GM19025 (cell line): ENCODE data around the gene PSD2.
"Not testable (repeated sequence)": the region's sequence is repeated elsewhere in the genome, so short reads cannot be mapped to it uniquely, and the experiment has no call there.

Source experiments
- ATAC-seq: cut with Tn5 transposase; IDR thresholded peaks from one replicate; pipeline ENCODE4 v1.9.1; 2021; ENCODE audit warnings: mild to moderate bottlenecking, low read depth, moderate library complexity; ENCODE audit not compliant: unreplicated experiment

PSD2 gene

DNA sequence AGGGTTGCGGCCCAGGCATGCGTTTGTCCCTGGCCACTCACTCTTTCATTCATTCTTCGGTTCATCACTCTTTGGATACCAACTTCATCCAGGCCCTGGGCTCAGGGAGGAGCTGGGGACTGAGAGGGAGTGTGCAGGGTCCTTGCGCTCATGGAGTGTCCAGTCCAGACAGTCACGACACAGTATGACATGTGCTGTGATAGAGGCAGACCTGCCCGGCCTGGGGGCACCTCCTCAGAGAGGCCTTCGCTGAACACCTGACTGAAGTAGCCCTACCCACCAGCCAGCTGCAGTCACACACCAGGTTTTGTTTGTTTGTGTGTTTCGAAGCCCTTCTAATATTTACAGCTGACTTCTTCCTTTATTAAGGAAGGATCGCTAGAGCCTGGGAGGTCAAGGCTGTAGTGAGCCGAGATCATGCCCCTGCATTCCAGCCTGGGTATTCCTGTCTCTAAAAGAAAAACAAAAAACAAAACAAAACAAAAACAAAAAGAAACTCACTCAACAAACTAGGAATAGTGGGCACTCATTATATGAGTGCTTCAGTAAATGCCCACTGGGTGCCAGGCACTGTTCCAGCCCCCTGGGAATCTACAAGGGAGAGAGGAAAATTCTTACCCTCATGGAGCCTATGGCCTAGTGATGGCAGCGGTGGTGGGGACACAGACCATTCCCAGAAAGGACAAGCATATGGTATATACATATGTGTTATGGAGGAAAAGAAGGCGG lies 6.3 kb upstream of the PSD2 start:
- ATAC-seq = no peak

DNA sequence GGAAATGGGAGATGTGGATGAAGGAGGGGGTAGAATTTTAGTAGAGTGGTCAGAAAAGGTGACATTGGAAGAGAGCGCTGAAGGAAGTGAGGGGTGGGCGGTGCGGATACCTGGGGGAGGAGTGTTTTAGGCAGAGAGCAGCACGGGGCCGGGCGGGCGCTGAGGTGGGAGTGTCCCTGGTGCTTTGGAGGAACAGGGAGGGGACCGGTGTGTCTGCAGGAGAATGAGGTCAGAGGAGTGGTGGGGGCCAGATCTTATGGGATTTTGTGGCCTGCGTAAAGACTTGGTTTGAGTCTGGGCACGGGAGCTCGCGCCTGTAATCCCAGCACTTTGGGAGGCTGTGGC lies 5.8 kb upstream of the PSD2 start:
- no peak for ATAC-seq

DNA sequence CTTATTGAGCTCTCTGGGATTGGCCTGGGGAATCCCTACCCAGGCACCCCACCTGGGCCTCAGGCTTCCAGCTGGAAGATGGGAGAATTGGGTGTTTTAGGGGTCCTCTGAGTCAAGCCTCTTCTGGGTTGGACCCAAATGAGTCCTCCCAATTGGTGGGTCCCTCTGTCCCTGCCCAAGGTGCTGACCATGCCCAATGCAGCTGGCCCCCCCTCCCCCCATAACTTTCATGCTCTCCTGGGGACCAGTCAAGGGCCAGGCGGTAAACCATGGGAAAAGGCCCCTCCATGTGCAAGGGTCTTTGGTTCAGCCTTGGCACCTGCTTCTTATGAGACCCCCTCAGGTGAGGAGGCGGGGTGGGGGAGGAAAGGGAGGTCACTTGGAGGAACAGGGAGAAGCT lies 3.4 kb upstream of the PSD2 start:
- no peak for ATAC-seq

DNA sequence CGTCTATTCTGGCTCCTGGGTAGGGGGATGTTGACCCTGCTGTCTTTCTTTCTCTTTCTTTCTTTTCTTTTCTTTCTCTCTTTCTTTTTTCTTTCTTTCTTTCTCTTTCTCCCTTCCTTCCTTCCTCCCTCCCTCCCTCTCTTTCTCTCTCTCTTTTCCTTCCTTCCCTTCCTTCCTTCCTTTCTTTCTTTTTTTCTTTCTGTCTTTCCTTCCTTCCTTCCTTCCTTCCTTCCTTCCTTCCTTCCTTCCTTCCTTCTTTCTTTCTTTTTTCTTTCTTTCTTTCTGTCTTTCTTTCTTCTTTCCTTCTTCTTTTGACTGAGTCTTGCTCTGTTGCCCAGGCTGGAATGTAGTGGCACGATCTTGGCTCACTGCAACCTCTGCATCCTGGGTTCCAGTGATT lies 3.0 kb upstream of the PSD2 start:
- not testable (repeated sequence) for ATAC-seq

DNA sequence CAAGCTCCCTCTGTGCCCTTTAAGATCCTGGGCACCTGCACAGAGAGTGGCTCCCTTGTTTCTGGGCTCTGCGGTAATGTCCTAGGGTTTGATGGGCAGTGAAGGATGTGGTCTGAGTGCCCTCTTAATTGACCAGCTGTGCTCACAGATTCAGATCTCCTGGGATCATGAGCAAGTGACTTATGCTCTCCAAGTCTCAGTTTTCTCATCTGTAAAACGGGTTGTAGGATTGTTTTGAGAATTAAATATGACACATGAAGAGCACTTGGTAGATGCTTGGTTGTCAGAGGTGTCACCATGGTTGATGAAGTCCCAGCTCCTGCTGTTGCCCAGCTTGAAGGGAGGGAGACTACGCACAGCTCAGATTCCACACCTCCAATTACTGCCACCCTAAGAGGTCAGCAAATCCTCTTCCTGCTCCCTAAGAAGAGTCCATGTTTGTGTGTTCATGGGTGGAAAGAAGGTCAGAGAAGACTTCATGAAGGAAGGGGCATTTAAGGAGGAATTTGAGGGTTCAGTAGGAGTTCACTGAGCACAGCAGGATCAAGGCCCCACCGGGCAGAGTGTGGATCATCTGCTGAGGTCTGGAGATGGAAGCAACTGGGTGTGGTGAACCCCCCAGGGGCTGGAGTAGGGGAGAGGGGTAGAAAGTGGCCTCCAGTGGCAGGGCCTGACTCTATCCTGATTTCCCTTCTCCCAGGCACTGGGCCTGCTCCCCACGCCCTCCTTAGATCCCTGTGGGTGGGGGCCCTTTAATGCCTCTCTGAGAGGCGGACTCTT lies 1.4 kb upstream of the PSD2 start:
- no peak for ATAC-seq

DNA sequence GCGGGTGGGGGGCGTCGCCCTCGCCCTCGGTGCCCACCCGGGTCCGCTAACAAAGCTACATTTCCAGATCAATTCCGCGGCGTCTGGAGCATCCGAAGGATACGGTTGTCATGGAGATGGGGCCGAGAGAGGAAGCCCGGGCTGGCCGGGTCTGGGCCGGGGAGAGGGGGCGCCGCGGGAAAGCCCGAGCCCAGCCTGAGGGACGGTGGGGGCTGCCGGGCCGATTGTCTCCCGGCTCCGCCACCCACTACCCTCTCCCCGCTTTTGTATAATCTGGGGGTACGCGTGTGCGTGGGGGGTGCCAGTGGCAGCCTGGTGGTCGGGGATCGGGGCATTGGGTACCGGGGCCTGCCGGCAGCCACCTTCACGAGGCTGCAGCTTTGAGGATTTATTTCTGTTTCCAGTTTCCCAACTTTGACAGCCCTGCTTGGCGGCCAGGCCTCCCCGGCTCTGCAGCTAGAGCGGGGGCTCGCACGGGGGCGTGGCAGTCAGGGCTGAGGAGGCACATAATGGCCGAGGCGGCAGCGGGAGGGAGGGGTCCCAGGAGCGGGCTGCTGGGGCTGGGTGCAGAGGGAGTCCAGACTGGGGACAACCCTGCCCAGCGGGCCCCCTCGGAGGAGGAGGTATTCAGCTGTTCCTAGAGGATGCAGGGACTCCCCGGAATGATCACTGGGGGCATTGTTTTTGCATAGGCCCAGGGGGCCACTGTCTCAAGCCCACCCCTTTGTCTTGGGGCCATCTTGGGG lies 626 bp downstream of the PSD2 start:
- ATAC-seq = no peak

DNA sequence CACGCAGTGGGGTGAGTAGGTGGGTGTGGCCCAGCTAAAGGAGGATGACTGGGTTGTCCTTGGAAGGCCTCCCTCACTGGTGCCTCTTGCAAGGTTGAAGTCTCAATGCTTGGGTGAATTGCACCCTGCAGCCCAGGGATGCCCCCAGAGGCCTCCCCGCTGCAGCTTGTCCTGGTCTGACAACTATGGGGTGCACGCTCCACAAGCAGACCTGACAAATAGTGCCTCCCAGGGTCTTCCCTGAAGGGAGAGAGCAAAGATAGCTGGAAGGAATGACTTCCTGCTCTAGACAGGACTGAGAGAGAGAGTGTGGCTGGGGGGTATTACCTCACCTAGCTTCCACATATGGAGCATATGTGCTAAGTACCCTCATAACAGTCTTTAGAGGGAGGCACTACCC lies 1.7 kb downstream of the PSD2 start:
- no peak for ATAC-seq

DNA sequence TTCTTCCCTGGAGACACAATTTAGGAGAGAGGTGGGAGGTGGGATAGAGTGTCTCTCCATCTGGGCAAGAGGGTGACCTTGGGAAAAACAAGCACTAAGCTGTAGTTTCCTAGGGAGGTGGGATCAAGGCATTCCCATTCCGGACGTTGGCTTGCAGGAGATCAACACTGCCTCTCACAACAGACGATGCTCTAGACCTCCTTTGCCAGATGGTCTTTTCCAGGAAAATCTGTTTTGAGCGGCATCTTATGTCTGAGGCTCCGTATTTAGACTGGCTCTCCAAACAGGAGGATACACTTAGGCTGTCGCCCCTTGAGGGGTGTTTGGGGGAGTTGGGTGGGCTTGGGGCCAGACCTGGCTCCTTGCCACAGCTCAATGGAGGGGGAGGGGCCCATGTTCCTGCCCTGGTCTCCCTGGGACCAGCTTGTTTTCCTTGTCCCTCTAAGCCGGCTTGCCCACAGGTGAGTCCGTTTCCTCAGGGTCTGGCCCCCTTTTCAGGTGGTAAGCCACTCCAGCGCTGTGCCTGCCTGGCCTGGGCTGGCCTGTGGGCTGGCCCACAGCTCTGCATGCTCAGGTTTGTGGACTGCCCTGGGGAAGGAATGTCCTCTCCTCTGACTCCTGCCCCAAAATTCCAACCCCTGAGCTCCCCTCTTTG lies 2.4 kb downstream of the PSD2 start:
- ATAC-seq = no peak

DNA sequence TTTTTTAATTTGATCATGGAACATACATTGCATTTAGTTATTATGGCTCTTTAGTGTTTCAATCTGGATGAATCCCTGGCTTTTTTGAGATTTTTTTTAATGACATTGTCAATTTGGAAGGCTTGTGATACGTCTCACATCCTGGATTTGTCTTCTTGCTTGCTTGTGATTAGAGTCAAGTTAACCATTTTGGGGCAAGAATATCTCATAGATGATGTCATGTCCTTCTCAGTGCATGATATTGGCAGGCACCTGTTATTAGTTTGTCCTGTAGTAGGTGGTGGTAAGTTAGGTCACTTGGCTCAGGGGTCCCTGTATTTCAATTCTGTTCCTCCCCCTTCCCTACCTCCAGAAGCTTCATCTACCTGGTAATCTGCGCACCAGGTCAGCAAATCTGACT lies 3.3 kb downstream of the PSD2 start:
- ATAC-seq = no peak

DNA sequence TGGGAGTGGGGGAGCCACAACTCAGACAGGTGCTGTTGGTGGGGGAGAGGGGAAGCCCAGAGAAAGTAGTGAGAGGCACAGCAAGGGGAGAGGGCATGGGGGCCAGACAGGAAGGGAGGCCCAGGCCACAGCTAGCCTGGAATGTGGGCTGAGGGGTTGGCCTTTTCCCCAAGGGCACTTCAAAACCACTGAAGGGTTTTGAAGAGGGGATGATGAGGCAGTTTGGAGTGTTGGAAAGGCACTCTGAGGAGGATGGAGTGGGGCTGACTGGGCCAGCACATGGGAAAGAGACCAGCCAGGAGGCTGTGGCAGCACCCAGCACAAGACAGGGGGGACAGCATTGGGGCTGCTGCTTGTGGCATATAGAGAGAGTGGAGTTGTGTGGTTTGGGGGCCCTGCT lies 3.8 kb downstream of the PSD2 start:
- ATAC-seq = no peak

DNA sequence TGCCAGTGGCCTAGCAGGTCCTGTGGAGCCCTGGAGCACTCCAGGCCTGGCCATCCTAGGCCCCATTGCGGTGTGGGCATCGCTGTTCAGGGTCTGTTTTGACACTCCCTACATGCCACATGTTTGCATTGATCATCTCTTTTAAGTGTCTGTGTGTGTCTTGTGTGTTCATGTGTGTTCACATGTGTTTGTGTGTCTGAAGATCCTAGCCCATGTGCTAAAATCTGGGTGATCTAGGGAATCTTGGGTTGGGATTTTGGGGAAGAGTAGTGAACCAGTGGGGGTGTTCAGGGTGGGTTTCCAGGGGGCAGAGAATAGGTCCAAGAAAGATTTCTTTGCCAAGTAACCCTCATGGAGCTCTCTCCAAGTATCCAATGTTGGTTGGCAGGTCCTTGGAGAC lies 8.4 kb downstream of the PSD2 start:
- ATAC-seq = no peak

DNA sequence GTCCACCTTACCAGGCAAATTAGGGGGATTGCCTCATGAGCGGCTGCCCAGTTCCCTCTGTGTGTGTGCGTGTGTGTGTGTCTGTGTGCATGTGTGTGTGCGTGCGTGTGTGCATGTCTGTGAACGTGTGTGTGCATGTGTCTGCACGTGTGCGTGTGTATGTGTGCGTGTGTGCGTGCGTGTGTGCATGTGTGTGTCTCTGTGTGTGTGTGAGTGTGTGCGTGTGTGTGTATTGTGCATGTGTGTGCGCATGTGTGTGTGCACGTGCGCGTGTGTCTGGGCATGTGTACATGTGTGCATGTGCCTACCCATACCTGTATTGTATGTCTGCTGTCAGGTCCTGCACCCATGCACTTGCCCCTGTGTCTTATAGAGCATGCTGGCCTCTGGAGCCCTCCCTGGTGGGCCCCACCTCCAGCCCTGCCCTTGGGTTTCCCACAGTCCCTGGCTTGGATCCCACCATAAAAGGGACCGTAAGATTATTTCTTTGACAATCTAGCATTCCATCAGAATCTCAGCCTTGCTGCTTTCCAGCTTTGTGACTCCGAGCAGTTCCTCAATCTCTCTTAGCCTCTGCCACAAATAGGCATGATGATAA lies 9.3 kb downstream of the PSD2 start:
- no peak for ATAC-seq

DNA sequence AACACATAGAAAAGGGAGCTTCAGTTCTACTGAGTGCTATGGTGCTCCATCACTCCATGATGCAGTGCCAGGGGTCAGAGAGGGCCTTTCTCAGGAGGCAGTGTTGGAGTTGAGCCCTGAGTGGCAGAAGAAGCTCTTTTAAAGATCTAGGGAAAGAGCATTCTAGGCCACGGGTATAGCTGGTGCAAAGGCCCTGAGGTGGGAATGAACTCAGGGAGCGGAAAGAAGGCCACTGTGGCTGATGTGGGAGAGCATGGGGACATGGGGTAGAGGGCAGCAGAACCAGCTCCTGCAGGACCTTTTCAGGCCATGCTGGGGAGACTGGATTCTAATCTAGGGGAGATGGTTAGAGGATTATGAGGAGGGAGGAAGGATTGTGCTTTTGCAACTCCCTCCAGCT lies 9.9 kb downstream of the PSD2 start:
- ATAC-seq = no peak

DNA sequence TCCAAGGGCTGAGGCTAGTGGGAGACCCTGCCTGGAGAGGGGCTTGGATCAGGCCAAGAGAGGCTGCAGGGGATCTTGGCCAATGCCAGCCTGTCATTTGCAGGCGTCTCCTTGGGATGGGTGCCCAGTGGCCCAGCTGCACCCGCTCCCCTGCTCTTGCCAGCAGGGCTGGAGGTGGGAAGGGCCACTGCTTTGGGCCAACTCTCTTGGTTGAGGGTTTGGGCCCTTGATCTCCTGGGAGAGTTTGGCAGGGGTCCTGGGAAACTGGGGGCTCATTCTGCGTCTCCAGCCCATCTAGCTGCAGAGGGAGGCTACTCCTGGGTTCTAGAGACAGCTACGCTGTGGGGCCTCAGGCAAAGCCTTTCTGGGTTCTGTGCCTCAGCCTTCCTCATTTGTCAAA lies 10.5 kb downstream of the PSD2 start:
- no peak for ATAC-seq

DNA sequence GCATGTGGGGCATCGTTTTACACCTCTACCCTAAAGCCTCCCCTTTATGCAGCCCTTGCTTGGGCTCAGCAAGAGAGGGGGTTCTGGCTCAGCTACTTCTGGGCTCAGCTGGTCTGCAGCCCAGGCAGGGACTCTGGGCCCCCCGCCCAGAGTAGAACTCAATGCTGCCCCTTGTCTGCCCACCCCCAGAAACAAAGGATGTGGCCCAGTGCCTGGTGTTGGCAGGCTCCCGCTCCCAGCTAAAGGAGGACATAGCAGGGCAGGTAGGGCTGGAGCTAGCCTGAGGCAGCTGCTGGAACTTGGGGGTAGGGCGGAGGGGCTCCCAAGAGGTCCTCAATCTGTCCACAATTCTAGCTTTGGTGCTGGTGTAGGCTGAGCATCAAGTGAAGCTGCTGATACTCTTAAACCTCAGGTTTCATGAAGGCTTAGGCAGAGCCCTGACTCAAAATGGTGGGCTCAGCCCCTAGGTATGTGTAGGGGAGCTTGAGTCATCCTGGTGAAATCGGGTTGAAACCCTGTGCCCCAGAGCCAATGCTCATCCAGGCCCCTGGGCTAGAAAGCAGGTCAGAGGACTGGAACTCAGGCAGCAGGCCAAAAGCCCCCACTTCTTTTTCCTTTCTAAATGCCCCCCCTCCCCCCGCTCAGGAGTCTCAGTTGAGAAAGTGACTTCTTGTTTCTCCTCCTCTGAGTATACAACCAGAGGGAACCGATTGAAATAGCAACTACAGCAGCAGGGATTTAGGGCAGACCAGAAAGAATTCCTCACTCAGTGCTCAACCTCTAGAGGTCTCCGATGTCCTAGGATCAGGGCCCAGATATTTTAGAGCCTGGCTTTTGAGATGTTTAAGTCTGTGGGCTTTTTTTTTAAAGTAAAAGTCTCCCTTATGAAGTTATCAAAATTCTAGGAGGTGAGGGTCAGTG lies 11.4 kb downstream of the PSD2 start:
- no peak for ATAC-seq

DNA sequence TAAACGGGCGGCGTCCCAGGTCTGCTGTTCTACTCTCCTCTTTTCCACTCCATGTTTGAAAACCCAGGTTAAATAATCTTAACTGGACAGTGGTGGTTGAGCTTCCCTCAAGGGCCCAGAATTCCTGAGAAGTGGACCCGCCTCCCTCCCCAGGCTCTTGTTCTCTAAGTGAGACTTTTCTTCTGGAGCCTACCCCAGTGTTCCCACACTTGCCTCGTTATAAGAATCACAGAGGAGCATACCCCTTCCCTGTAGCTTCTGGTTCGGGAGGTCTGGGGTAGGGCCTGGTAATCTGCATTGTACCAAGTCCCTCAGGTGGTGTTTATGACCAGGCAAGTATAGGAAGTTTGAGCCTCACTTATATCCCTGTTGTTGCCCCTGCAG lies 12.0 kb downstream of the PSD2 start:
- ATAC-seq = no peak

DNA sequence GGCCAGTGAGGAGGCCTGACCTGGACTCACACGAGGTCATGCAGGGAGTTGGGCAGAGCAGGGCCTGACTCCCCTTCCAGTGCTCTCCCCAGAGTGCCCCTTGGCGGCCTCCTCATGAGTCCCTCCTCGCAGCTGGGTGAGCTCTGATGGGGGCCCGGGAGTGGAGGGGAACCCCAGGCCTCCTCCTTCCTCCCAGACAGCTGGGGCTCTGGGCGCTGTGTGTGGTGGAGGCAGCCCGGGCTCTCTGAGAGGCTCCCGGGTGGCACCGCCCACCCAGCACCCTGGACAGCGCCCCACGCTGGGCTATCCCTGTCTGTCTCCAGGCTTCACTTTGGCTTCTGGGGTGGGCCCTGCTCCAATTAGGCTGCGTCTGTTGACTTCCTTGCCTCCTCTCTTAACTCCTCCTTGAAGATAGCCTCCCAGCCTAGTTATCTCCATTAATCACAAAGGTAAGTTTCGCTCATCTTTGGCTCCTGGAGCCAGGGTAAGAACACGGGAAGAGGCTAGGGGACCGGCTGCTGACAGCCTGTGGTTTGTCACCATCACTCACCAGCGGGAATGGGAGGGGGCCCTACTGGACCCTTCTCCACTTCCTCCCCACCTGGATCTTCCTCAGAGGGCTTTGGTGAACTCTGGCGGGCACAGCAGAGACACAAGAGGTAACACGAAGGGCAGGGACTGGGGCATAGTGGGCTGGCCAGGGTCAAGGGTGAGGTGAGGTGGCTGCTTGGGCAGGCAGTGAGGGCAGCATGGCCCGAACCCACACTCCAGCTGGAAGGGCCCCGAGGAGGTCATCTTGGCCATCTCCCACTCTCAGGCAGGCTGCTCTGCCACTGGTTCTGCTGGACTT lies 13.1 kb downstream of the PSD2 start:
- no peak for ATAC-seq

DNA sequence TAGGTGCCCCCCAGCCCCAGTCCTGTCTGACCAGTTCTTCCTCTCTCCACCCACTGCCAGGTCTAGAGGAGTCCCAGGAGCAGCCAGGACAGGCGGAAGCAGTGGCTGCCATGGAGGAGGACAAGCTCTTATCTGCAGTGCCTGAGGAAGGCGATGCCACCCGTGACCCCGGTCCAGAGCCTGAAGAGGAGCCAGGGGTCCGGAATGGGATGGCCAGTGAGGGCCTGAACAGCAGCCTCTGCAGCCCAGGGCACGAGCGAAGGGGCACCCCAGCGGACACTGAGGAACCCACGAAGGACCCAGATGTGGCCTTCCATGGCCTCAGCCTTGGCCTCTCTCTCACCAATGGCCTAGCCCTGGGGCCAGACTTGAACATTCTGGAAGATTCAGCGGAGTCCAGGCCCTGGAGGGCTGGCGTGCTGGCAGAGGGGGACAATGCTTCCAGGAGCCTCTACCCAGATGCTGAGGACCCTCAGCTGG lies 13.8 kb downstream of the PSD2 start:
- ATAC-seq = no peak
